SK-N-SH (cell line): ENCODE results near the gene MRPL51. TPM values are rescaled to one million over a fixed set of nuclear protein-coding genes. Genes with fewer than 3 reads are reported as not detected.

ENCODE experiments used
- CHD2 ChIP-seq: fragments of 150-350 bp; IDR thresholded peaks from 2 replicates; pipeline ENCODE4 v1.6.1; 2018; ENCODE audit warnings: low read length; ENCODE audit not compliant: partially characterized antibody
- CTCF ChIP-seq: fragments of 200-600 bp; sonication (generic); IDR thresholded peaks from 2 replicates; pipeline ENCODE4 v1.6.1; 2017; ENCODE audit warnings: antibody characterized with exemption, mild to moderate bottlenecking, moderate library complexity
- EZH2phosphoT487 ChIP-seq: fragments of 200-600 bp; sonication (generic); IDR thresholded peaks from 2 replicates; pipeline ENCODE4 v1.6.1; 2017; ENCODE audit warnings: low read depth, mixed run types, mild to moderate bottlenecking, antibody characterized with exemption, moderate library complexity, borderline replicate concordance
- FOXJ3 ChIP-seq: sonication (generic); formaldehyde crosslinking; IDR thresholded peaks from 2 replicates; pipeline ENCODE4 v1.5.1; 2020; ENCODE audit warnings: mild to moderate bottlenecking, missing genetic modification reagents
- MEF2A ChIP-seq: IDR thresholded peaks from 2 replicates; pipeline ENCODE4 v1.4.0; 2012; ENCODE audit warnings: low read depth, borderline replicate concordance
- MXI1 ChIP-seq: IDR thresholded peaks from 2 replicates; pipeline ENCODE4 v1.6.1; 2012; ENCODE audit warnings: mild to moderate bottlenecking, low read depth, low read length, improper control_type of control experiment
- RAD21 ChIP-seq: IDR thresholded peaks from 2 replicates; pipeline ENCODE4 v1.6.1; 2012; ENCODE audit warnings: mild to moderate bottlenecking, low read length
- RFX5 ChIP-seq: IDR thresholded peaks from 2 replicates; pipeline ENCODE4 v1.6.1; 2012; ENCODE audit warnings: mild to moderate bottlenecking, improper control_type of control experiment, low read length
- TAF1 ChIP-seq: IDR thresholded peaks from 2 replicates; pipeline ENCODE4 v1.6.1; 2012; ENCODE audit warnings: low read depth, mild to moderate bottlenecking, low read length, moderate library complexity, borderline replicate concordance
- polyA plus RNA-seq, 3 experiments: library from polyadenylated mRNA; depleted of rRNA; stranded (reverse); fragments of >200 nt; gene quantifications; 2 replicates each; pipeline ENCODE4 v1.2.3, GENCODE V29; 2012
- TF ChIP-seq, protein P1 (sequence below): IDR thresholded peaks from 2 replicates; pipeline ENCODE4 v1.6.1; 2012; ENCODE audit warnings: mild to moderate bottlenecking, low read depth, low read length, moderate library complexity
- TF ChIP-seq, protein P2 (sequence below): IDR thresholded peaks from 2 replicates; pipeline ENCODE4 v1.4.0; 2012; ENCODE audit warnings: low read depth, borderline replicate concordance
- TF ChIP-seq, protein P3 (sequence below): IDR thresholded peaks from 2 replicates; pipeline ENCODE4 v1.4.0; 2012; ENCODE audit warnings: low read depth, borderline replicate concordance
- TF ChIP-seq, protein P4 (sequence below): fragments of 150-350 bp; IDR thresholded peaks from 2 replicates; pipeline ENCODE4 v1.6.1; 2016; ENCODE audit warnings: mild to moderate bottlenecking, low read depth, low read length

MRPL51 gene
- polyA plus RNA-seq, 1 of the 3 experiments (the other 2 are of a cell fraction), result 189 TPM

DNA sequence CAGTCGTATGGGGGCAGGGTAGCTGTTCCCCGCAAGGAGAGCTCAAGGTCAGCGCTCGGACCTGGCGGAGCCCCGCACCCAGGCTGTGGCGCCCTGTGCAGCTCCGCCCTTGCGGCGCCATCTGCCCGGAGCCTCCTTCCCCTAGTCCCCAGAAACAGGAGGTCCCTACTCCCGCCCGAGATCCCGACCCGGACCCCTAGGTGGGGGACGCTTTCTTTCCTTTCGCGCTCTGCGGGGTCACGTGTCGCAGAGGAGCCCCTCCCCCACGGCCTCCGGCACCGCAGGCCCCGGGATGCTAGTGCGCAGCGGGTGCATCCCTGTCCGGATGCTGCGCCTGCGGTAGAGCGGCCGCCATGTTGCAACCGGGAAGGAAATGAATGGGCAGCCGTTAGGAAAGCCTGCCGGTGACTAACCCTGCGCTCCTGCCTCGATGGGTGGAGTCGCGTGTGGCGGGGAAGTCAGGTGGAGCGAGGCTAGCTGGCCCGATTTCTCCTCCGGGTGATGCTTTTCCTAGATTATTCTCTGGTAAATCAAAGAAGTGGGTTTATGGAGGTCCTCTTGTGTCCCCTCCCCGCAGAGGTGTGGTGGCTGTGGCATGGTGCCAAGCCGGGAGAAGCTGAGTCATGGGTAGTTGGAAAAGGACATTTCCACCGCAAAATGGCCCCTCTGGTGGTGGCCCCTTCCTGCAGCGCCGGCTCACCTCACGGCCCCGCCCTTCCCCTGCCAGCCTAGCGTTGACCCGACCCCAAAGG, 42.1 kb upstream of the MRPL51 start (continued):
- peak; percentile 82 for TF ChIP-seq MXI1
- TF ChIP-seq, protein P1, sequence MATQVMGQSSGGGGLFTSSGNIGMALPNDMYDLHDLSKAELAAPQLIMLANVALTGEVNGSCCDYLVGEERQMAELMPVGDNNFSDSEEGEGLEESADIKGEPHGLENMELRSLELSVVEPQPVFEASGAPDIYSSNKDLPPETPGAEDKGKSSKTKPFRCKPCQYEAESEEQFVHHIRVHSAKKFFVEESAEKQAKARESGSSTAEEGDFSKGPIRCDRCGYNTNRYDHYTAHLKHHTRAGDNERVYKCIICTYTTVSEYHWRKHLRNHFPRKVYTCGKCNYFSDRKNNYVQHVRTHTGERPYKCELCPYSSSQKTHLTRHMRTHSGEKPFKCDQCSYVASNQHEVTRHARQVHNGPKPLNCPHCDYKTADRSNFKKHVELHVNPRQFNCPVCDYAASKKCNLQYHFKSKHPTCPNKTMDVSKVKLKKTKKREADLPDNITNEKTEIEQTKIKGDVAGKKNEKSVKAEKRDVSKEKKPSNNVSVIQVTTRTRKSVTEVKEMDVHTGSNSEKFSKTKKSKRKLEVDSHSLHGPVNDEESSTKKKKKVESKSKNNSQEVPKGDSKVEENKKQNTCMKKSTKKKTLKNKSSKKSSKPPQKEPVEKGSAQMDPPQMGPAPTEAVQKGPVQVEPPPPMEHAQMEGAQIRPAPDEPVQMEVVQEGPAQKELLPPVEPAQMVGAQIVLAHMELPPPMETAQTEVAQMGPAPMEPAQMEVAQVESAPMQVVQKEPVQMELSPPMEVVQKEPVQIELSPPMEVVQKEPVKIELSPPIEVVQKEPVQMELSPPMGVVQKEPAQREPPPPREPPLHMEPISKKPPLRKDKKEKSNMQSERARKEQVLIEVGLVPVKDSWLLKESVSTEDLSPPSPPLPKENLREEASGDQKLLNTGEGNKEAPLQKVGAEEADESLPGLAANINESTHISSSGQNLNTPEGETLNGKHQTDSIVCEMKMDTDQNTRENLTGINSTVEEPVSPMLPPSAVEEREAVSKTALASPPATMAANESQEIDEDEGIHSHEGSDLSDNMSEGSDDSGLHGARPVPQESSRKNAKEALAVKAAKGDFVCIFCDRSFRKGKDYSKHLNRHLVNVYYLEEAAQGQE, result peak; percentile 38; the same call in 1 of the 2 replicates
- no peak for TF ChIP-seq RAD21
- peak; percentile 80 for TF ChIP-seq CHD2
- TF ChIP-seq, protein P2, sequence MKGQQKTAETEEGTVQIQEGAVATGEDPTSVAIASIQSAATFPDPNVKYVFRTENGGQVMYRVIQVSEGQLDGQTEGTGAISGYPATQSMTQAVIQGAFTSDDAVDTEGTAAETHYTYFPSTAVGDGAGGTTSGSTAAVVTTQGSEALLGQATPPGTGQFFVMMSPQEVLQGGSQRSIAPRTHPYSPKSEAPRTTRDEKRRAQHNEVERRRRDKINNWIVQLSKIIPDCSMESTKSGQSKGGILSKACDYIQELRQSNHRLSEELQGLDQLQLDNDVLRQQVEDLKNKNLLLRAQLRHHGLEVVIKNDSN, result peak; percentile 88
- TF ChIP-seq TAF1, result peak; percentile 77
- TF ChIP-seq, protein P3, sequence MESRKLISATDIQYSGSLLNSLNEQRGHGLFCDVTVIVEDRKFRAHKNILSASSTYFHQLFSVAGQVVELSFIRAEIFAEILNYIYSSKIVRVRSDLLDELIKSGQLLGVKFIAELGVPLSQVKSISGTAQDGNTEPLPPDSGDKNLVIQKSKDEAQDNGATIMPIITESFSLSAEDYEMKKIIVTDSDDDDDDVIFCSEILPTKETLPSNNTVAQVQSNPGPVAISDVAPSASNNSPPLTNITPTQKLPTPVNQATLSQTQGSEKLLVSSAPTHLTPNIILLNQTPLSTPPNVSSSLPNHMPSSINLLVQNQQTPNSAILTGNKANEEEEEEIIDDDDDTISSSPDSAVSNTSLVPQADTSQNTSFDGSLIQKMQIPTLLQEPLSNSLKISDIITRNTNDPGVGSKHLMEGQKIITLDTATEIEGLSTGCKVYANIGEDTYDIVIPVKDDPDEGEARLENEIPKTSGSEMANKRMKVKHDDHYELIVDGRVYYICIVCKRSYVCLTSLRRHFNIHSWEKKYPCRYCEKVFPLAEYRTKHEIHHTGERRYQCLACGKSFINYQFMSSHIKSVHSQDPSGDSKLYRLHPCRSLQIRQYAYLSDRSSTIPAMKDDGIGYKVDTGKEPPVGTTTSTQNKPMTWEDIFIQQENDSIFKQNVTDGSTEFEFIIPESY, result no peak
- TF ChIP-seq RFX5, result no peak
- no peak for TF ChIP-seq MEF2A
- TF ChIP-seq CTCF, result no peak; the same call in 1 of the 2 replicates
- TF ChIP-seq, protein P4, sequence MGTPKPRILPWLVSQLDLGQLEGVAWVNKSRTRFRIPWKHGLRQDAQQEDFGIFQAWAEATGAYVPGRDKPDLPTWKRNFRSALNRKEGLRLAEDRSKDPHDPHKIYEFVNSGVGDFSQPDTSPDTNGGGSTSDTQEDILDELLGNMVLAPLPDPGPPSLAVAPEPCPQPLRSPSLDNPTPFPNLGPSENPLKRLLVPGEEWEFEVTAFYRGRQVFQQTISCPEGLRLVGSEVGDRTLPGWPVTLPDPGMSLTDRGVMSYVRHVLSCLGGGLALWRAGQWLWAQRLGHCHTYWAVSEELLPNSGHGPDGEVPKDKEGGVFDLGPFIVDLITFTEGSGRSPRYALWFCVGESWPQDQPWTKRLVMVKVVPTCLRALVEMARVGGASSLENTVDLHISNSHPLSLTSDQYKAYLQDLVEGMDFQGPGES, result no peak
- TF ChIP-seq EZH2phosphoT487, result no peak
- no peak for TF ChIP-seq FOXJ3 (CRISPR knock-in tag)
